ENCODE measurements around the gene CCDC188.

CCDC188 gene

DNA sequence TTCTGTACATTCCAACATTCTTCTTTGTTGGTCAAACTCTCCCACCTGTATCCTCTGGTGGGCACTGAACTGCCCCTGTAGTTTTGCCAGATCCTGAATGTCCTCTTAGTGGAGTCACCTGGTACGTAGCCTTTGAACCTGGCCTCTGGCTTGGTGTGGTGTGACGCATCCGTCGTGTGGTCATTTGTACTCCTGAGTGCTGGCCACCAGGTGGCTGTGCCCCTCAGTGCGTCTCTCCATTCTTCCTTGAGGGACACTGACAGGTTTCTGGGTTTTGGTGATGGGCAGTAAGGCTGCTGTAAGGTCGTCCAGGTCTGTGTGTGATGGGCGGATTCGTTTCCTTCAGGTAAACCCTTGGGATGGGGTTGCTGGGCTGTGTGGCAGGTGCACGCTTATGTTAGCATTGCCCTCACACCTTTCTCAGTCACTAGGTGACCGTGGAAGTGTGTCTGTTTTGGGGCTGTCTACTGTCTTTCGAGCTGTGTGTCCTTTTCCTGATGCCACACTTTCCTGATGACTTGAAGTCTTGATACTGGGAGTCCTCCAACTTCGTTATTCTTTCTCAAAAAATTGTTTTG lies 48.6 kb downstream of the CCDC188 start:
- no peak for DNase-seq

GRCh38 chr22:20101638-20102037 lies 49.2 kb downstream of the CCDC188 start:
- DNase-seq = no peak

GRCh38 chr22:20099099-20099711 lies 51.6 kb downstream of the CCDC188 start:
- DNase-seq = no peak

Data from NCI-H2081 (cell line).